SIG-M5 (cell line): ENCODE measurements around the gene UHRF1.

Source experiments
- DNase-seq: peaks from one replicate; lab custom pipeline; 2025; lab: John Stamatoyannopoulos, UW

The UHRF1 gene

GRCh38 chr19:4990306-4990705 lies 81.0 kb downstream of the UHRF1 start:
- DNase-seq: no peak

GRCh38 chr19:4991538-4991937 lies 82.2 kb downstream of the UHRF1 start:
- DNase-seq: no peak

- DNase-seq: no peak
Observed at GRCh38 chr19:4991996-4992698, 82.8 kb downstream of the UHRF1 start.

GRCh38 chr19:4993683-4994082 lies 84.4 kb downstream of the UHRF1 start:
- no peak for DNase-seq

- DNase-seq: no peak
Observed at GRCh38 chr19:4996701-4997100, 87.4 kb downstream of the UHRF1 start.

GRCh38 chr19:4997297-4997696 lies 88.0 kb downstream of the UHRF1 start:
- no peak for DNase-seq

- no peak for DNase-seq
Observed at GRCh38 chr19:5000120-5000611, 90.9 kb downstream of the UHRF1 start.

- no peak for DNase-seq
Observed at GRCh38 chr19:5001615-5002014, 92.3 kb downstream of the UHRF1 start.

GRCh38 chr19:5002143-5002542 lies 92.8 kb downstream of the UHRF1 start:
- DNase-seq: no peak

- DNase-seq: no peak
Observed at GRCh38 chr19:5003781-5004180, 94.5 kb downstream of the UHRF1 start.

- DNase-seq: no peak
Observed at GRCh38 chr19:5005096-5005495, 95.8 kb downstream of the UHRF1 start.

GRCh38 chr19:5006201-5006600 lies 96.9 kb downstream of the UHRF1 start:
- no peak for DNase-seq

- no peak for DNase-seq
Observed at GRCh38 chr19:5006821-5007220, 97.5 kb downstream of the UHRF1 start.
